Posterior vena cava (tissue), 2 donors: ENCODE data around the gene ERC2. TPM values are rescaled to one million over a fixed set of nuclear protein-coding genes. Genes with fewer than 3 reads are reported as not detected.

Experiments
- DNase-seq: peaks from one replicate; pipeline ENCODE4 v3.0.0-alpha.2; 2020; ENCODE audit warnings: low spot score
- intact Hi-C, 2 donors: fragments of 100-400 bp; cut with DNase I; formaldehyde crosslinking; loops; one replicate each; pipeline versions ENCODE4 v1.14.1 to v1.14.2; 2022 to 2023
- total RNA-seq, 2 donors: library from RNA; stranded (reverse); fragmentation: NEBNext Ultra II Directional; extraction: Animal tissue kit (Norgen Biotek cat#: 25700); gene quantifications; one replicate each; pipeline ENCODE4 v1.2.1, GENCODE V29; 2021
- donor health status: DM: yes; HTN: yes; CAD: no.
- donor health status: DM: yes; HTN: yes; CAD: no.

The ERC2 gene
- total RNA-seq, 2 donors from 2014 or later: 0.14 TPM

DNA sequence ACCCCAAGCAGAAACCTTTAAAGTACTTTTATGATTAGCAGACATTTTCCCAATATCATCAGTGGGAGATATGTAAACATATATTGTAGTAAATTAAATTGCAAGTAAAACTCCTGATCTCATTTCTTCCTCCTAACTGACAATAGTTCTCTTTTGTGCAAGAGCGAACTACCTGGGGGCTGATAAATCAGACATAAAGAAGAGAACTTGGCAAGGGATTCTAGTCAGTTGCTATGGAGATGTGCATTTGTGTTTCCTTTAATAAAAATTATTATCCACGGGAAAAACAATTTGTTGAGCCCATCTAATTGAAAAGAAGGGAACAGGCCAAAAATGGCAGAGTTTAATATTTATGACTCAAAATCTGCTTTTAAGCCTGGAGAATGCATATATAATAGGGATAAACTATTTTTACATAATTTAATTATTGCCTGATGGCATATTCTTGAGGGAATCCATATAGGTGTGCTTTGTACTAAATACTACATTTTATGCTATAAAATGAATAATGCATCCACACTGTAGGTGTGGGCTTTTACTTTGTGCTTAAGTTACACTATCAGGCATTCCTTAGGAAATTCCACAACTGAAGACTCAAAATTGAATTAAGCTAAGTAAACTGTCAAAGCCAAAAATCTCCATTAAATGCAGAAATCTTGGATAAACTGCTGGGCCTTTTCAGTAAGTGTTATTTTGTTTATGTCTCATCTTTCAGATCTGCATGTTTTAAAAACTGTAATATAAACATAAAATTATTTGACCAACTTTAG lies 258.1 kb downstream of the ERC2 start:
- no peak for DNase-seq
- intact Hi-C loops: no loop called here

DNA sequence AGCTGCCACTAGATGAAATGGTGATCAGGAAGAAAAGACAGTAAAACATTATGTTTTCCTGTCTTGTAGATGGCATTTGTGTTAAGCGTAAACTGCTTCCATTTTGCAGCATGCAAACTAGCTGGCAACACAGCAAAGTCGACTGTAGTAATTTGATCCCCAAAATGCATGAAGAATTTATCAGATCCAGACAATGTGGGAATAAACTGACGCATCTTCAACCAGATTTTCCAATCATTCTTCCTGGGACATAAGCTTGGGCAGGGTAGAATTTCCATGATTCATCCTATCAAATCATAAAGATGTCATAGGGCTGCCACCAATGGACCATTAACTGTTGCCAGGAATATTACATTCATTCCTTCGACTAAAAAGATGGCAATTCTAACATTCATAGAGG lies 260.3 kb downstream of the ERC2 start:
- intact Hi-C loops: no loop called here

DNA sequence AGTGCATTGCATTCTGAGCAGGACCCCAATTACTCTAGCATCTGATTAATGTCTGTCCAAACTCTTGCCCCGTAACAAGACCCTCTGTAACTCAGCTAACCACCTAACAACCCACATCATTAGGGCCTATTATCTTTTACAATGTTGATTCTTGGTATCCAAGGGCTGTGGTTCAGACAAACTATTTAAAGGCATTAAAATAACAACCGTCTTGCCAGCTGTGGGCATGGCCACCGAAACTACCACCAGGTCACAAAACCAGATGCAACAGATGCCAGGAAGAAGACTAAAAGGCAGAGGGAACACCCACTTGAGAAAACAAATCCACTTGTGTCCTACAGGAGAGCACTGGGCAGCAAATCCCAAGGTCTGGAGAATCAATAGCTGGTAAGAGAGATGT lies 262.9 kb downstream of the ERC2 start:
- no peak for DNase-seq
- intact Hi-C loops: no loop called here

More for the DNA sequence above, 260.3 kb downstream of the ERC2 start:
- no peak for DNase-seq

DNA sequence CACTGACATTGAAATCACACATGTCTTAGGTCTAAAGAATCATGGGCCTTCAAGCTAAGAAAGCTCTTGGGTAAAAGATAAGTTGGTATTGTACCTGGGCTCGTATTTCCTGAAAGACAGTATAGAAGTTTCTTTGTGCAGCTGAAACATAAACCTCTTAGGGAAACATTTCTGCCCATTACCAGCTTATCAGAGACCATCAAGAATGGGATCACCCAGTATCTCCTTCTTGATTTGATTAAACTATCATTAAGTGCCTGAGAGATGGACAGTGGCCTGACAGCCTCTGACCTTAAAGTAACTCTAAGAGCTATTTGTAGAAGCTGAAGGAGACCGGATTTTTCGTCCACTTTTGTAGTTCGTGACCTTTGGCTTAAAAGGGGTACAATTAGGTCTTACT lies 265.3 kb downstream of the ERC2 start:
- DNase-seq: no peak
- intact Hi-C loops: no loop called here

DNA sequence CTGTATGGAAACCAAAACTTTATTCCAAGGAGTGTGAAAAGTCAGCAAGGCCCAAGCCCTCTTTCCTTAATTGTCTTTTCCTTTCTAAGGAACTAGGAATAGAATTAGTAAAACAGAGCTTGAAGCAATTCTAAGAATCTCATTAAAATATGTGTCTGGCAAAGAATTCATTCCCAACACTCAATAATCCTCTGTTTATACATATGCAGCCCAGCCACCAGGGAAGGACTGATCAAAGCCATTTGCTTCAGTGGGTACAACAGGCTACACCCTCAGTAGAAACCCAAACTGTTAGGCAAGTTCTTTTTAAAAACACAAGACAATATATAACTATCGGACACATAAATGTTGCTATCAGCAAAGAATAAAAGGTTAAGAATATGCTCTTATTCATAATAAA lies 266.9 kb downstream of the ERC2 start:
- intact Hi-C loops: no loop called here
- no peak for DNase-seq

DNA sequence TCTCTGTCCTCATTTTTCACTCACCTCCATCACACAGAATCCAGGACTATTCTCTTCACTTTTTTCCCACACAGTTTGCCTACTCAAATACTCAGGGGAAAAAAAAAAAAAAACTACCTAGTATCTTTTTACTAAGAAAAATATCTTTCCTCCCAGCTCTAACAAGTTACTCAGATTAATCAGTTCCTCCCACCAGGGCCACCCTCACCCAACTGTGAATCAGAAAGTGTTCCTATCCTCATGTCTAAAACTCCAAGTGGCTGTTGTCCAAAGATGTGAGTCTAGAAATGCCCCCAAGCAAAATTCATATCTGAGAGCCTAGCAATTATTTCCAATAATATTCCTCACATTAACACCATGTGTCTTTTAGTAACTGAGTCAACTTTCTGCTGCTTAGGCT lies 268.0 kb downstream of the ERC2 start:
- DNase-seq: no peak
- intact Hi-C loops: no loop called here

DNA sequence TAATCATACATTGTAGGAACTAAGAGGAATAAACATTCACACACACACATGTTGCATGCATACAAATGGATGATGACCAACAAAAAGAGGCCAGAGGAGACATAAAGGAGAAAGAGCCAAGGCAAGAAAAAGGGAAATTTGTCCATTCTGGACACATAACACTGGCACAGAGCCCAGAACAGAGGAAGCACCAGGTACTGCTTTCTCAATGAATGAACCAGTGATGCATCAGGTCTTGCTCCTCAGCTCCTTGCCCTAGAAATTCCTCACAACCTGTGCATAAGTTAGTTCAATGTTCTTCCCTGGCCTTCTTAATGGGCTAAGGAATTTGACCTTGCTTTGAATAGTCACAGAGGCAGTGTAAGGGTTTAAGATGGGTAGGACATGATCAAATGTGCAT lies 270.3 kb downstream of the ERC2 start:
- DNase-seq: no peak
- intact Hi-C loops: no loop called here

DNA sequence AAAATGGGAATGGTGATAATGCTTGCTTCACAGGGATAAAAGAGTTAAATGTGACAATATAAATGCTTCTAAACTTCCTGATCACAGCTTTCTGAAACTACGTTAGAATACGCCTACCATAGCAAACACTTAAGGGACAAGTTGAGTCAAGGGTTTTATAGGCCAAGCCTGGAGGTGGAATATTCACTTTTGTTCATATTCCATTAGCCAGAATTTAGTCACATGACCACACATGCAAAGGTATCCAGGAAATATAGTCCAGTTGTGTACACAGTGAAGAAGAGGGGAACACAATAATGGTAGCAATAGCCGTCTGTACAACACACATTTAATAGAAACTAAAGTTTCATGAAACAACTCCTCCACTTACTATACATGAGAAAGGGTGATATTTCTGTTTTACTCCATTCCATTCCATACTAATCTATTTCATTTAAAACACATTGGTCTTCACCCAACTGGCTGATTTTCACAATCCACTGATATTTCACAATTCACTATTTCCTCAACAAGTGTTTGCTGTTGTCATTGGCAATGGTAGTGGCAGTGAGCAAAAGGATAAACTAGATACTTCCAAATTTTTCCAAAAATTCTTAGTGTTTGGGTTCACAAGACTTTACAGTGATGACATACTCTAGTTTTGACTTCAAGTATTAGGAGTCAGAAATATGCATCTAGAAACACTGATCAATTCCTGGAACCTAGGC lies 270.9 kb downstream of the ERC2 start:
- no peak for DNase-seq
- intact Hi-C loops: no loop called here

DNA sequence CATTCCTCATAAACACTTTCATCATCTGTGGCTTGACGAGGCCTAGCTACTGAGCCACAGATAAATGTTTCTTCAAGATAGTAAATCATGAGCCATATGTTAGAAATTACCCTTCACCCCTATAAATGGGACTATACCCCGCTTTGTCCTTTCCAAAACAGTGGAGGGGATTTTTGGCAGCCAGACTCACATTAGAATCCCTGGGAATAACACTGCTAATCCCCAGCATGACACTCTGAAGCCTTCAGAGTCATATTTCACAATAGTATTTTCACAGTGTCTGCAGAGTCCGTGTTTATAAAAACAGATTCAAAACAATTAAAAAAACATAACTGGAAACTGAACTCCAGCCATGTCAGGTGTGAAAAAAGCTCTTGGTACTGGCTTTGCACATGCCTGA lies 271.6 kb downstream of the ERC2 start:
- intact Hi-C loops: no loop called here
- DNase-seq: no peak

DNA sequence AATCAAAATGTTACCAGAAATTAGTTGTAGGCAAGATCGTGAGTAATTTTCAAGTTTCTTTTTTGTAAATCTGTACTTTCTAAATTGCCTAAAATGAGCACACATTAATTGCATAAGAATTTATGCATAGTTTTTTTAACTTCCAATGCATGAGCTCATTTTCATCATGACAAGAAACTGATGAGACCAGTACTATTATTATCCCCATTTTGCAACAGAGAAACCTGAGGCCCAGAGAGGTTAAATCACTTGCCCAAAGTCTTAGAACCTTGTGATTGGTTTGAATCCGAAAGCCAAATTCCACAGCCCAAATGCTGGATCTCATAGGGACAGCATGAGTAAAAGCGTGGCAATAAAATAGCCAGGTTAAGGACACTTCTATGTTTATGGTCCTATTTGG lies 274.7 kb downstream of the ERC2 start:
- intact Hi-C loops: no loop called here
- DNase-seq: no peak

DNA sequence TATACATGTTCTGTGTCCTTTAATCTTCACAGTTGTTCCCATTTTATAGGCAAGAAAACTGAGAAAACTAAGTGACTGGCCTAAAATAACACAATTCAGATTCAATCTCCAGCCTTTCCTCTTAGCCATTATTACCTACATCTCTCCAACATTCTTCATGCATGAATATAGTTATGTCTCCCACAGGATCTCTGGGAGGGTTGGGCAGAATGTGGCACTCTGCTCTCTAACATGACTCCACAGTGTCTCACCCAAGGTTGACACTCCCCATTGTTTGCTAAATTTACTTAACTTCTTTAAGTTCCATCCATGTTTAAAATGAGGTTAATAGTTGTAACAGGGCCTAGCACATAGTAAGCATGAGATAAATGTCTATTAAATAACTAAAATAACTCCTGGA lies 276.3 kb downstream of the ERC2 start:
- intact Hi-C loops: no loop called here

DNA sequence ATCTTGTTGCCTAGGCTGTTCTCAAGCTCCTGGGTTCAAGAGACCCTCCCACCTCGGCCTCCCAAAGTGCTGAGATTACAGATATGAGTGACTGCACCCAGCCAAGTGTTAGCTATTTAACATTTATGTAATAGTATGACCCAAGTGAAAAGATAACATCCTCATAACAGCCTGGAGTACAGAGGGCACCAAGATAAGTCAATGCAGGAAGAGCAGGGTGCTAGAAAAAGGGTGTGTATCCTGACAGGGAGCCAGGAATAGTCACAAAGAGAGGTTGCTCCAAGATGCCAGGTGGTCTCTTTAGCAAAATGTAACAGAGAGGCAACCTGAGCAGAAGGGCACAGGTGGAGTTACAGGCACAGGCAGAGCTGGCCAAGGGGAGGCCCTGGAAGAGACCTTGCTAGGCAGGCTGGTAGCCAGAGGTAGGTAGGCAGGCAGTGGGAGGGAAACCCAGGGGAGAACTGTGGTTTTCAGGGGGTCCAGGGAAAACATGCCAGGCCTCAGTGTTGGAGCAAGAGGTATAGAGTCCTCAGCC lies 277.4 kb downstream of the ERC2 start:
- intact Hi-C loops: no loop called here
- DNase-seq: no peak

More for the DNA sequence above, 276.3 kb downstream of the ERC2 start:
- DNase-seq: no peak

DNA sequence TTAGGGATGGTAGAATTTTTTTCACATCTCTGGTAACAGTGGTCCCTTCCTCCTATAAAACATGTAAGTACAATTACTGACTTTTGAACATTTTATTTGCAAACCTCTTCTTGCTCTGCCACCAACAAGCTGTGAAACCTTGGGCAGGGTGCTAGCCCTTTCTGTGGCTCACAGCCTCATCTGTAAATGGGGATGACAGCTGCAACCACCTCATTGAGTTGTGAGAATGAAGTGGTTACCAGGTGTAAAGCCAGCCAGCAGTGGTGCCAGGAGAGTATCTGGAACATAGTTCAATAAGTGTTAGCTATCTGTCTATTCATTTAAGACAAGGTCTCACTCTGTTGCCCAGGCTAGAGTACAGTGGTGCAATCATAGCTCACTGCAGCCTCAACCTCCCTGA lies 278.1 kb downstream of the ERC2 start:
- no peak for DNase-seq
- intact Hi-C loops: no loop called here

DNA sequence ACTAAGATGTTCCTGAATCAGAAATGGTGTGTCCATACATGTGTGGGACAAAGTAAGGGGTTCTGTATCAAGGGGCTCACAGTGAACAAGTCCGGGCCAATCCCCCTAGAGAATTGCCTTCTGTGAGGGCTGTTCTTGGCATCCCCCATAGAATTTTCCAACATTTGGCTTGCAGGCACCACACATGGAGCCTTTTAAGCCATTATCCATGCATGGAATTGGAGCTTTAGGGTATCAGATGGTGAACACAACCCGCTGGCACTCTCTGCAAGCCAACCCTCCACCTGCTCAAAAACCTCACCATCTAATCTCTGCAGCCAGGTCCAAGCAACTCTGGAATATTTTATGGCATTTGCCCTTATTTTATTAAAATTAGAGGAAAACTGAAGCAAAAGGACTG lies 278.7 kb downstream of the ERC2 start:
- intact Hi-C loops: no loop called here
- DNase-seq: no peak

DNA sequence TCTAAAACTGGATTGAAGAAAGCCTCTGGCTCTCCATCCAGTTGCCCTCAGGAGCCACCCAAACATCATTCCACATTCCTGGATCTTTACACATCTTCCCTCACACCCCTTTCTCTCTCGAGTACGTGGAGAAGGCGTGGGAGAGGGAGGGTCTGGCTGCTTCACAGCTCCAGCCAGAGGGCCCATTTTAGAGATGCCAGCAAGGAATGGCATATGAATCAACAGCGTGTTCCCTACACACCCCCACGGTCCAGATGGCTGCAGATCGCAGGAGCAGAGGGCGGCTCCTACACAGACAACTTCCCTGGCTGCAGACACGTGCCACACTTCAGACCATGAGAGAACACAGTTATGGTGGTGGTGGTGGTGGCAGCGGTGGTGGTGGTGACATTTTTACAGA lies 280.1 kb downstream of the ERC2 start:
- no peak for DNase-seq
- intact Hi-C loops: no loop called here

DNA sequence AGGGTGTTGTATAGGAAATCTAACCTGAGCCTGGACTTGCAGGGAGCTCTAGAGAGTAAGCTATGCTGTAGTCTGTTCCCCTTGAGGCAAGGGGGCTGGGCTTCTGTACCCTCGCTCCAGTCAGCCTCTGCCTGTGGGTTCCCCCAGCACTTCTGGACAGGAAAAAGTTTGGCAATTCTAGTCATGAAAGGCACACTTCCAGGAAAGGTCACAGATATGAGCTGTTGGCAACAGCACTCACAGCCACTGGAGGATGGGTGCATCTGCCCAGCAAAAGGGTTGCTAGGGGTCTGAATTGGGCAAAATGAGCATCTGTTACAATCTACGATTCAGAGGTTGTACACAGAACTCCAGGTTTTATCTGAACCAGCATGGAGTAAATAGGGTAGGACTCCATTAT lies 281.2 kb downstream of the ERC2 start:
- intact Hi-C loops: no loop called here

DNA sequence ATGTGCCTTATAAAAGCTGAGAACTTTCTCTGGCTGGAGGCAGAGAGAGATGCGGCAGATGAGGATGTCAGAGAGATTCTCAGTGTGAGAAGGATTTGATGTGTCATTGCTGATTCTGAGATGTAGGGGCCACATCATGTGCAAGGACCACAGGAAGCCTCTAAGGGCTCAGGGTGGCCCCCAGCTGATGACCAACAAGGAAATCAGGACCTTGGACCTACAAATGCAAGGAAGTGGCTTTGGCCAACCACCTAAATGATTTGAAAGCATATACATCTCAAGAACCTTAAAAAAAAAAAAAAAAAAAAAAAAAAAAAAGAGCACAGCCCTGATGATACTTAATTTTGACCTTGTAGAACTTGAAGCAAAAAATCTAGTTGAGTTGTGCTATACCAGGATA lies 282.4 kb downstream of the ERC2 start:
- intact Hi-C loops: no loop called here
- no peak for DNase-seq

More for the DNA sequence above, 281.2 kb downstream of the ERC2 start:
- no peak for DNase-seq

DNA sequence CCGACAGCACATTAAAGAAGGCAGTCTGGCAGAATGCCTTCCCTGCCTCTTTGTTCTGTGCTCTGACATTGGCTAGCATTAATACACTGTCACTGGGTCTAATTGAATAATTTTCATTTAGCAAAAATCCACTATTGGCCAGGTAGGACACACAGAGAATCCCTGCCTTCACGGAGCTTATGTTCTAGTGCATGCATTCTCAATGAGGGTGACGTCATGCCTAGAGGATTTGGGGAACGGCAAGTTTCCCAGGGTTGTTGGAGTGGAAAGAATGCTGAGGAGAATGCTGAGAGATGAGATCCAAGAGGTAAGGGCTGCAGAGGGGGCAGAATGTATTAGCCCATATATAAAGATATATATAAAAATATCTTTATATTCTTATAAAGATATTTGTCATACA lies 284.7 kb downstream of the ERC2 start:
- DNase-seq: no peak
- intact Hi-C loops: no loop called here

DNA sequence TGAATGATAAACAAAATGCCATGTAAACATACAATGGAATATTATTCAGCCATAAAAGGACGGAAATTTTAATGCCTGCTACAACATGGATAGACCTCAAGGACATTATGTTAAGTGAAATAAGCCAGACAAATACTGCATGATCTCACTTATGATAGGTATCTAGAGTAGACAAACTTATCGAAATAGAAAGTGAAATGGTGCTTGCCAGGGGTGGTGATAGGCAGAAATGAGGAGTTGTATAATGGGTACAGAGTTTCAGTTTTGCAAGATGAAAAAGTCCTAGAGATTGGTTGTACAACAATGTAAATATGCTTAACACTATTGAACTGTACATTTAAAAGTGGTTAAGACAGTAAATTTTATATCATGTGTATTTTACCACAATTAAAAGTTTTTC lies 287.8 kb downstream of the ERC2 start:
- intact Hi-C loops: no loop called here
- no peak for DNase-seq

DNA sequence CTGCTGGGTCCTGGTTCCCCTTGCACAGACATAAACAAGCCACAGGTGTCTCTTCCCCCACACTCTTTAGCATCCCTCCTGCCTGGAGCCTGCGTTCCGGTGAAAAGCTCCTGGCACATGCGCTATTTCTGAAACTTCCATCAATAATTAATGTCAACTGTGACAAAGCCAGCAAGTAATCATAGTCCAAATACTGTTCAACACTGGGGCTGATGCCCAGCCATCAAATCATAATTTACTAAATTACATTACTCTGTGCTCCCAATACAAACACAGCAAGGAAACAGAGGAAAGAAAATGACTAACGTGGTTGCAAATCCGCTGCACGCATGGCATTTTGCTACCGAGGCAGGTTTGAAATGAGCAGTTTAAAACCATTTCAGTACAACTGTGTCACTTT lies 294.7 kb downstream of the ERC2 start:
- intact Hi-C loops: no loop called here

DNA sequence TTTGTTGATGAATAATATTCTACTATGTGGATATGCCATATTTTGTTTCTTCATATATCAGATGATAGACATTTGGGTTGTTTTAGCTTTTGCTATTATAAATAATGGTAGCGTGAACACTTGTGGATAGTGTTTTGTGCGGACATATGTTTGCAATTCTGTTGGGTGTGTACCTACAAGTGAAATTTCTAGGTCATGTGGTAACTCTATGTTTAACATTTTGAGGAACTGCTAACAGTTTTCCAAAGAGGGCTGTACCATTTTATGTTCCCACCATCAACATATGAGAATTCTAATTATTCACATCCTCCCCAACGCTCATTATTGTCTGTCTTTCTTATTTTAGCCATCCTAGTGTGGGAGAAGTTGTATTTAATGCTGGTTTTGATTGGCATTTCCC lies 303.8 kb downstream of the ERC2 start:
- no peak for DNase-seq
- intact Hi-C loops: no loop called here

More for the DNA sequence above, 294.7 kb downstream of the ERC2 start:
- no peak for DNase-seq
